Measurements from ENCODE around the gene PPFIA3. TPM values are rescaled to one million over a fixed set of nuclear protein-coding genes. Genes with fewer than 3 reads are reported as not detected.

PPFIA3 gene
- total and polyA plus RNA-seq, 2 of the 8 experiments (the other 6 are each of a cell fraction or from before 2014, with no cell fraction given) = 15.9 to 25.3 TPM

- TF ChIP-seq TEAD4 (IDR thresholded peaks at IDR 0.05; ENCODE audit: low read depth, low read length) (no peak), EZH2 (IDR thresholded peaks at IDR 0.05; ENCODE audit: low read depth, low read length, severe bottlenecking) (no peak), HDAC6 (IDR thresholded peaks at IDR 0.05; ENCODE audit: low read depth, low read length) (no peak), SP1 (IDR thresholded peaks at IDR 0.05; ENCODE audit: low read depth, low read length) (0 out of 2 replicates have a peak, but pooled peaks have one; percentile 17)
Observed at GRCh38 chr19:49157445-49158224, 38.3 kb downstream of the PPFIA3 start, which contains the start of gene TRPM4 (continued).

Measured in H1 (cell line).